Measurements from ENCODE around the gene SEL1L. TPM values are rescaled to one million over a fixed set of nuclear protein-coding genes. Genes with fewer than 3 reads are reported as not detected.

Gene SEL1L
- total RNA-seq, 3 donors from 2014 or later: 87.7 to 103 (median 89.9) TPM

- TF ChIP-seq, protein P1, sequence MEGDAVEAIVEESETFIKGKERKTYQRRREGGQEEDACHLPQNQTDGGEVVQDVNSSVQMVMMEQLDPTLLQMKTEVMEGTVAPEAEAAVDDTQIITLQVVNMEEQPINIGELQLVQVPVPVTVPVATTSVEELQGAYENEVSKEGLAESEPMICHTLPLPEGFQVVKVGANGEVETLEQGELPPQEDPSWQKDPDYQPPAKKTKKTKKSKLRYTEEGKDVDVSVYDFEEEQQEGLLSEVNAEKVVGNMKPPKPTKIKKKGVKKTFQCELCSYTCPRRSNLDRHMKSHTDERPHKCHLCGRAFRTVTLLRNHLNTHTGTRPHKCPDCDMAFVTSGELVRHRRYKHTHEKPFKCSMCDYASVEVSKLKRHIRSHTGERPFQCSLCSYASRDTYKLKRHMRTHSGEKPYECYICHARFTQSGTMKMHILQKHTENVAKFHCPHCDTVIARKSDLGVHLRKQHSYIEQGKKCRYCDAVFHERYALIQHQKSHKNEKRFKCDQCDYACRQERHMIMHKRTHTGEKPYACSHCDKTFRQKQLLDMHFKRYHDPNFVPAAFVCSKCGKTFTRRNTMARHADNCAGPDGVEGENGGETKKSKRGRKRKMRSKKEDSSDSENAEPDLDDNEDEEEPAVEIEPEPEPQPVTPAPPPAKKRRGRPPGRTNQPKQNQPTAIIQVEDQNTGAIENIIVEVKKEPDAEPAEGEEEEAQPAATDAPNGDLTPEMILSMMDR (IDR thresholded peaks at IDR 0.05): no peak
- no peaks in the 10 kb centered on the region for H3K9me3 ChIP-seq
- H3K4me3 ChIP-seq: no peak overlapping the region
- H3K4me1 ChIP-seq (ENCODE audit: low read depth): peaks cover 3% of the 10 kb centered on the region
- no peak for DNase-seq
- intact Hi-C loops (cut with DNase I, micrococcal nuclease): no loop called here
- no peaks in the 10 kb centered on the region for H3K36me3 ChIP-seq (ENCODE audit: low read depth)
- no peak for ATAC-seq
Measured at GRCh38 chr14:81525129-81525528, 8.5 kb downstream of the SEL1L start.

- ATAC-seq: no peak
- H3K9me3 ChIP-seq: no peaks in the 10 kb centered on the region
- no peak for DNase-seq
- no peaks in the 10 kb centered on the region for H3K36me3 ChIP-seq (ENCODE audit: low read depth)
- H3K4me3 ChIP-seq: no peak overlapping the region
- intact Hi-C loops (cut with DNase I, micrococcal nuclease): no loop called here
- TF ChIP-seq, protein P1 (IDR thresholded peaks at IDR 0.05): no peak
- peaks cover 12% of the 10 kb centered on the region for H3K4me1 ChIP-seq (ENCODE audit: low read depth)
Measured at GRCh38 chr14:81523616-81524015, 10.0 kb downstream of the SEL1L start.

GRCh38 chr14:81523016-81523415 is 10.6 kb downstream of the SEL1L start:
- H3K36me3 ChIP-seq (ENCODE audit: low read depth): no peaks in the 10 kb centered on the region
- ATAC-seq: no peak

DNA sequence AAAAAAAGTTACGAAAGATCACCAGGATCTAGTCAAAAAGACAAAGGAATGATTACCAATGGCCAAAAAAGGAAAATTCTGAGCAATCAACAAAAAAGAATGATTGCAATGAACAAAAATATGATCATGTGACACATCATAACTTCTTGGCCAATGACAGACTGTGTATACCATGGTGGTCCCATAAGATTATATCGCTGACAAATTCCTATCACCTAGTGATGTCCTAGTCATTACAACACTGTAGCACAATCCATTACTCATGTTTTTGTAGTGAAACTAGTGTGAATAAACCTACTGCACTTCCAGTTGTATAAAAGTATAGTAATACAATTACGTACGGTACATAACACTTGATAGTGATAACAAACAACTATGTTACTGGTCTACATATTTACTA is 12.3 kb downstream of the SEL1L start:
- DNase-seq: no peak
- Histone ChIP-seq H3K4me1 (ENCODE audit: low read depth) (peaks cover 31% of the 10 kb centered on the region), H3K36me3 (ENCODE audit: low read depth) (no peaks in the 10 kb centered on the region), H3K9me3 (no peaks in the 10 kb centered on the region), H3K4me3 (no peak overlapping the region)
- intact Hi-C loops (cut with DNase I, micrococcal nuclease): no loop called here
- TF ChIP-seq, protein P1 (IDR thresholded peaks at IDR 0.05): no peak
- ATAC-seq: no peak

More at GRCh38 chr14:81523016-81523415, 10.6 kb downstream of the SEL1L start:
- peaks cover 17% of the 10 kb centered on the region for H3K4me1 ChIP-seq (ENCODE audit: low read depth)
- TF ChIP-seq, protein P1 (IDR thresholded peaks at IDR 0.05): no peak
- no peak overlapping the region for H3K4me3 ChIP-seq
- intact Hi-C loops (cut with DNase I, micrococcal nuclease): no loop called here
- no peaks in the 10 kb centered on the region for H3K9me3 ChIP-seq
- DNase-seq: no peak

DNA sequence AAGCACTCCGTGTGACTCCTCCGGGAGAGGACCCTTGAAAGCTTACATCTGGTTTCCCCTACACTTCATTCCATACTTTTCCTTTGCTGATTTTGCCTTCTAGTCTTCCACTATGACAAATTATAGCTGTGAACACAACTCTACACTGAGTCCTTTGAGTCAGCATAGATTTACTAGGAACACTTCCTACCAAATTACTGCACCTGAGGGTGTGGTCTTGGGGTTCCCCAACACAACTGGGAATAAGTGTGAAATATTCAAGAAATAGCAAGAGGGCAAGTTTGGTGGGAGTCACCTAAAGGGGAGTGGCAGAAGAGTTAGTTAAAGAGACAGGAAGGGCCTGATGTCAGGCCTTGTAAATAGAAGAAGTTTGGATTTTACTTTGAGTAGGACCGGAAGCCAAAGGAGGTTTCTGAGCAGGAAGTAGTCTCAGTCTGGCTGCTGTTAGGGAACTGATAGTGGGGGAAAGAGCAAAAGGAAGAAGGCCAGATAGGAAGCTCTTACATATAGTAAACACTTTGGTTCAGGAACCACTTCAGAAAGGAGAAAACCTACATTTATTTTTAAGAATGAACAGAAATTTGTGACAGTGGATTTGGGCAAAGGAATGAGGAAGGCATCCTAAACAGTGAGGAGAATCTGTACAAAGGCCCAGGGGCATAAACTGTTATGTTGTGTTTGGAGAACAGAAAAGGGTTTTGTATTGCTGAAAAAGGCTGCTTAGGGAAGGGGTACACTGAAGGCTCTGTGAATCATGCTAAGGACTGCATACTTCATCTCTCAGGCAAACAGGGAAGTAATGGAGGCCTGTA is 14.2 kb downstream of the SEL1L start:
- H3K4me1 ChIP-seq (ENCODE audit: low read depth): peaks cover 31% of the 10 kb centered on the region
- H3K4me3 ChIP-seq: no peak overlapping the region
- no peaks in the 10 kb centered on the region for H3K36me3 ChIP-seq (ENCODE audit: low read depth)
- intact Hi-C loops (cut with DNase I, micrococcal nuclease): no loop called here
- ATAC-seq (peak; percentile 86), DNase-seq (no peak)
- TF ChIP-seq, protein P1 (IDR thresholded peaks at IDR 0.05): no peak
- no peaks in the 10 kb centered on the region for H3K9me3 ChIP-seq
